ENCODE measurements around the gene COMMD3. TPM values are rescaled to one million over a fixed set of nuclear protein-coding genes. Genes with fewer than 3 reads are reported as not detected.

The COMMD3 gene
- total RNA-seq, 1 experiment from 2014 or later = 2.4 TPM

- Histone ChIP-seq H2AK5ac (ENCODE audit: insufficient read length, low read length) (no peak overlapping the region), H2BK5ac (ENCODE audit: insufficient read length, low read length) (no peak overlapping the region), H3K79me1 (ENCODE audit: insufficient read depth, low read depth, low read length, poor library complexity, severe bottlenecking) (no peaks in the 10 kb centered on the region), H3K79me2 (ENCODE audit: insufficient read depth, low read length) (no peaks in the 10 kb centered on the region), H4K91ac (ENCODE audit: insufficient read length, low read depth, low read length) (no peak overlapping the region), H3K4ac (ENCODE audit: low read depth, low read length) (no peak overlapping the region), H2AFZ (ENCODE audit: low read length) (no peak overlapping the region), H3K56ac (ENCODE audit: insufficient read length, low read depth, low read length) (no peak overlapping the region), H3K23ac (ENCODE audit: insufficient read length, low read depth, low read length) (no peak overlapping the region), H3T11ph (ENCODE audit: low read length) (no peak overlapping the region), H3K9me3 (ENCODE audit: control insufficient read depth, low read depth, low read length) (no peaks in the 10 kb centered on the region), H3K9ac (ENCODE audit: extremely low read depth, insufficient read length, low read length) (no peak overlapping the region), H3K4me2 (ENCODE audit: insufficient read depth, insufficient read length, low read length) (no peak overlapping the region), H4K5ac (ENCODE audit: insufficient read length, low read depth, low read length) (no peak overlapping the region), H2BK15ac (ENCODE audit: low read depth, low read length) (no peak overlapping the region), H3K27ac (ENCODE audit: insufficient read length, low read depth, low read length) (no peak overlapping the region), H4K20me1 (ENCODE audit: control insufficient read depth, insufficient read depth, insufficient read length) (no peaks in the 10 kb centered on the region), H2BK12ac (ENCODE audit: insufficient read length, low read depth, low read length) (no peak overlapping the region), H3K27me3 (ENCODE audit: insufficient read depth, low read length) (peaks cover 54% of the 10 kb centered on the region), H2BK120ac (ENCODE audit: low read depth, low read length, poor library complexity, severe bottlenecking) (no peak overlapping the region), H2BK20ac (ENCODE audit: low read depth, low read length, poor library complexity, severe bottlenecking) (no peak overlapping the region), H3K23me2 (ENCODE audit: insufficient read length, low read depth, low read length, poor library complexity, severe bottlenecking) (peaks cover 12% of the 10 kb centered on the region), H3K4me1 (ENCODE audit: insufficient read depth, low read length) (peaks cover 3% of the 10 kb centered on the region; the same call in 1 of the 2 replicates), H3K18ac (ENCODE audit: insufficient read length, low read depth, low read length) (no peak overlapping the region), H3K14ac (ENCODE audit: insufficient read depth, low read length) (no peak overlapping the region), H4K8ac (replicated peaks; ENCODE audit: insufficient read length, low read depth, low read length) (no peak overlapping the region)
- H3K27me3 Mint-ChIP-seq (ENCODE audit: low read depth) = peaks cover 85% of the 10 kb centered on the region
- no CpG with 5 or more reads among the region's 10 CpGs for WGBS (ENCODE audit: extremely low coverage, insufficient read length, low lambda C conversion rate)
- TF ChIP-seq CTCF (conservative IDR thresholded peaks at IDR 0.05) = no peak
- peaks cover 37 to 61% of the 10 kb centered on the region in 2 experiments for H3K4me1 Mint-ChIP-seq
- peak overlapping the region; percentile 58 to 82 for H3K4me3 Mint-ChIP-seq
- no peak for DNase-seq
- H3K9me3 Mint-ChIP-seq = peaks cover 3 to 4% of the 10 kb centered on the region in 2 experiments; a peak in 3 of 5 replicates
- H3K27ac Mint-ChIP-seq = no peak overlapping the region
- peaks cover 0 to 2% (median 1%) of the 10 kb centered on the region in 3 experiments; a peak in 3 of 7 replicates for H3K36me3 Mint-ChIP-seq (ENCODE audit: insufficient read depth in 1 of 3, low read depth in 3 of 3)
Observed at GRCh38 chr10:22319547-22319979, 3.4 kb downstream of the COMMD3 start.

Data from H9 (cell line).